GM12878 (cell line): ENCODE results near the gene EIF2A.

ENCODE experiments used
- CREB1 ChIP-seq: IDR thresholded peaks from 2 replicates; pipeline ENCODE4 v1.6.1; 2012; ENCODE audit warnings: low read depth, mild to moderate bottlenecking, inconsistent platforms
- CTCF ChIP-seq, 3 experiments: IDR thresholded peaks in 2 of 3; conservative IDR thresholded peaks in 1 of 3; 2 replicates each; pipeline ENCODE4 v1.5.1; 2011; ENCODE audit warnings: low read depth in 3 of 3, low read length in 3 of 3, mild to moderate bottlenecking in 3 of 3, control low read depth in 2 of 3, moderate library complexity in 2 of 3, inconsistent platforms in 1 of 3, mixed read lengths in 1 of 3; ENCODE audit not compliant: control insufficient read depth in 2 of 3, insufficient read depth in 1 of 3; ENCODE audit errors: extremely low read depth in 1 of 3
- E4F1 ChIP-seq: fragments of 450-650 bp; IDR thresholded peaks from 2 replicates; pipeline ENCODE4 v1.6.1; 2018; ENCODE audit warnings: borderline replicate concordance, mild to moderate bottlenecking; ENCODE audit not compliant: partially characterized antibody
- EP300 ChIP-seq, 2 experiments: fragments of 150-350 bp in 1 of 2; IDR thresholded peaks; 2 replicates each; pipeline ENCODE4 v1.6.1; 2011 to 2012; ENCODE audit warnings: low read depth in 2 of 2, low read length in 2 of 2, borderline replicate concordance in 1 of 2, improper control_type of control experiment in 1 of 2, inconsistent platforms in 1 of 2; ENCODE audit not compliant: control insufficient read depth in 1 of 2
- ESRRA ChIP-seq: IDR thresholded peaks from 2 replicates; pipeline ENCODE4 v1.6.1; 2012; ENCODE audit warnings: mild to moderate bottlenecking, low read length, improper control_type of control experiment
- EZH2 ChIP-seq: IDR thresholded peaks from 2 replicates; pipeline ENCODE4 v1.6.1; 2012; ENCODE audit warnings: low read depth, mild to moderate bottlenecking, control low read depth, inconsistent platforms, low read length, borderline replicate concordance; ENCODE audit not compliant: control insufficient read depth
- MAX ChIP-seq: IDR thresholded peaks from 2 replicates; pipeline ENCODE4 v1.6.1; 2012; ENCODE audit warnings: low read depth, low read length, improper control_type of control experiment
- NFYB ChIP-seq: IDR thresholded peaks from 2 replicates; pipeline ENCODE4 v1.6.1; 2011; ENCODE audit warnings: low read depth, mild to moderate bottlenecking, low read length, improper control_type of control experiment, moderate library complexity; ENCODE audit not compliant: insufficient read depth
- RELB ChIP-seq: fragments of 450-650 bp; IDR thresholded peaks from 2 replicates; pipeline ENCODE4 v1.6.1; 2017; ENCODE audit warnings: low read depth, mild to moderate bottlenecking, moderate library complexity
- RUNX3 ChIP-seq: IDR thresholded peaks from 2 replicates; pipeline ENCODE4 v1.6.1; 2012; ENCODE audit warnings: low read length, inconsistent platforms
- SREBF1 ChIP-seq: IDR thresholded peaks from 2 replicates; pipeline ENCODE4 v1.6.1; 2012; ENCODE audit warnings: mild to moderate bottlenecking, low read length
- ZNF274 ChIP-seq: IDR thresholded peaks from one replicate; pipeline ENCODE4 v1.8.0; 2011; ENCODE audit not compliant: insufficient read length, insufficient read depth

- no peak for TF ChIP-seq ZNF274
- TF ChIP-seq SREBF1 = no peak
- TF ChIP-seq CTCF (IDR thresholded peaks at IDR 0.05 in 2 of 3, conservative IDR thresholded peaks at IDR 0.05 in 1 of 3; ENCODE audit: control insufficient read depth in 2 of 3, extremely low read depth in 1 of 3, insufficient read depth in 1 of 3, low read depth in 3 of 3, low read length in 3 of 3) = no peak
- TF ChIP-seq CREB1 = no peak
- TF ChIP-seq ESRRA = no peak
- TF ChIP-seq MAX = no peak
- TF ChIP-seq EZH2 = no peak
- no peak for TF ChIP-seq EP300 (IDR thresholded peaks at IDR 0.05; ENCODE audit: borderline replicate concordance in 1 of 2, control insufficient read depth in 1 of 2, low read depth in 2 of 2, low read length in 2 of 2)
- TF ChIP-seq NFYB = no peak
- TF ChIP-seq RUNX3 = no peak
- no peak for TF ChIP-seq RELB
- TF ChIP-seq E4F1 = no peak
These were observed 9.4 kb downstream of the EIF2A start for GRCh38 chr3:150555859-150556436.
